ENCODE results near the gene ZNF280C.

ZNF280C gene

DNA sequence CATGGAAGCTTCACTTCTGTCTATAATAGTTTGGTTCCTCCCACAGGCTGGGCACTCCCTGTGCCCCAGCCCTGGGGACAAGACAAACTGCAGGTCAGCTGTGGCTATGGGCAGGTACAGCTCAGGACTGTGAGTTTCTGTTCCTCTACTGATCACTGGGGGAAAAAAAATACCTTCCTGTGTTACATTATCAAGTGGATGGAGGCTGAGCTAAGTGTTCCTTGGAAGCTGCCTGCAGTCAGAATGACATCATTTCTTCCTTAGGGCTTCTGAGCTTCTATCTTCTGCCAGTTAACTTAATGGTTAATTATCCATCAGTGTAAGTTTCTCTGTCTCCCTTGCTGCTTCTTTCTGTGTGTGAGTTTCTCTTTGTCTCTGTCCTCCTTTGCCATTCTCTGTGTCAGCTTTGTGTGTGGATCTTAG lies 92.3 kb downstream of the ZNF280C start:
- no peak for DNase-seq

DNA sequence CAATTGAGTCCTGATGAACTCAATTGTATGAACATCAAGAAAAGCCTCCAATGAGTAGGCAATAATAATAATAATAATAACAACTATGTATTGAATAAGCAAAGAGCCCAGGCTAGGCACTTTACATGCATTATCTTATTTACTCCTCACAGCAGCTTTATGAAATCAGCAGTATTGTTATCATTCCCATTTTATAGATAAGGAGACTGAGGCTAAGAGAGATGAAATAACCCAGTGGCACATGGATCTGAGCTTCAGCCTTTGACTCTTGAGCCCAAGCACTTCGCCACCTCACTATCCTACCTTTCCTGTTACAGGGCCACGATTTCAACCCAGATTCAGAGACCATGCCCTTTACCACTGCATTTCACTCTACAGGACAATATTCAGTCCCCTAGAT lies 93.8 kb downstream of the ZNF280C start:
- no peak for DNase-seq

- no peak for DNase-seq
Measured at GRCh38 chrX:130174045-130174704, 94.5 kb downstream of the ZNF280C start.

DNA sequence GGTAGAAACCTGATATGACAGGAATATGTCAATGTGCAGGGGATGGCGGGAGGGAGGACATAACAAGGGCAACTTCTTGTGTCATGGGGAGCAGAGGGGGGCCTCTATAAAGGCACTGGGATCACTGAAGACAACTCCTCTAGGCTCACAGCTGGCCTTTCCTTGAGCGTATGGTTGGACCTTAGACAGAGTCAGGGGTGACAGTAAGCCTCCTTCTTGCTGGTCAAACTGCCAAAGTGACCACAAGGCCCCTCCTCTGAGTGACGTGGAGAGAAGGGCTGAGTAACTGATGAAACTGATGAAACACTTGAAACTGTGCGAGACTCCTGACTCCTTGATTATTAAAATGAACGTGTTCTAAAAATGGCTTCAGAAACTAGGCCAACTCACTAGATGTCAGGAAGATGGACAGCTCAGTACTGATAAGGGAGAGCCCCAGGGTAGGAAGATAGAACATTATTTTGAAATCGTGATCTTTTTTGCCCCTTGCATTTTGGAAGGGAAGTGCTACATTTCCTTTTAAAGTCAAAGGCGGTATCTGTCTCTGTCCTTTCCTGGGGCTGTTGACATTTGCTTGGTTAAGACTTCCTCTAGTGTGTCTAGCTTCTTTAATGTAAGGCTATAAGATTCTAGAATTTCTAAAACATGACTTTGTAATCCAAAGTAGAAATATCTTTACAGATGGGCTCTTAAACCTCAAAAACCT lies 95.4 kb downstream of the ZNF280C start:
- DNase-seq: peak; percentile 23

GRCh38 chrX:130172127-130172845 lies 96.4 kb downstream of the ZNF280C start:
- DNase-seq: peak; percentile 13

- peak; percentile 66 for DNase-seq
Measured at GRCh38 chrX:130171446-130172126, 97.1 kb downstream of the ZNF280C start, which contains the start of gene RAB33A. Gene RAB33A (plus strand): TSS chrX:130171962. CDS start chrX:130172063, 101 bp downstream.

DNA sequence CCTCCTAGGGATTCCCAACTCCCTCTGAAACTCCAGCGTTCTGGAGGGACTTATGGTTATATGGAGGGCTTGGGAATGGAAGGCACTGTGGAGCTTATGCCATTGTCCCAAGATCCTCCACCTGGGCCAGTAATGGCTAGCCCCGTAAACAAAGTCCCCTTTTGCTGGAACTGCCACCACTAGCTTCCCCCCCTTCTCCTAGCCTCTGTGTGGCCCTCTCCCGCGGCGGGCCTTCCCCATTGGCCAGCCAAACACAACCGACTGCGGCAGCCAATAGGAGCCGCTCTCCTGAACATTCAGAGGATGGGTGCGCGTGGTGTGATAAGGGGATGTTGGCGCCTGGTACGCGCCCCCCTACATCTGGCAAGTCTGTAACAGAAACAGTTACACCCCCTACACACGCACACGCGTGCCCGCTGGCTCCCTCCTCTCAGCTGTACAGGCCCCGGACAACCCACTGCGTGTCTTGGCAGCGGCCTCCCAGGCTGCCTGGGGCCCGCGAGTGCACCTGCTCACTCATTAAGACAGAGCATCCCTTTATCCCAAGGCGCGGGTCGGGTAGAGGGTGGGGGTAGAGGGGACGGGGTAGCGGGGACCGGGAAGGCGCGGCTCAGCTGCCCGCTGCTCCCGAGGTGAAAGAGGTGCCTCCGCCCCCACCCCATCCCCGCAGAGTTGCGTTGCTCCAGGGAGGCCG lies 97.8 kb downstream of the ZNF280C start:
- peak; percentile 67 for DNase-seq

- no peak for DNase-seq
Measured at GRCh38 chrX:130167040-130167439, 101.7 kb downstream of the ZNF280C start.

- no peak for DNase-seq
Measured at GRCh38 chrX:130166503-130166777, 102.3 kb downstream of the ZNF280C start.

- peak; percentile 87 for DNase-seq
Measured at GRCh38 chrX:130165703-130166502, 102.8 kb downstream of the ZNF280C start, which contains the start of gene AIFM1. Gene AIFM1 (minus strand): TSS chrX:130165841. CDS start chrX:130165656, 185 bp downstream.

DNA sequence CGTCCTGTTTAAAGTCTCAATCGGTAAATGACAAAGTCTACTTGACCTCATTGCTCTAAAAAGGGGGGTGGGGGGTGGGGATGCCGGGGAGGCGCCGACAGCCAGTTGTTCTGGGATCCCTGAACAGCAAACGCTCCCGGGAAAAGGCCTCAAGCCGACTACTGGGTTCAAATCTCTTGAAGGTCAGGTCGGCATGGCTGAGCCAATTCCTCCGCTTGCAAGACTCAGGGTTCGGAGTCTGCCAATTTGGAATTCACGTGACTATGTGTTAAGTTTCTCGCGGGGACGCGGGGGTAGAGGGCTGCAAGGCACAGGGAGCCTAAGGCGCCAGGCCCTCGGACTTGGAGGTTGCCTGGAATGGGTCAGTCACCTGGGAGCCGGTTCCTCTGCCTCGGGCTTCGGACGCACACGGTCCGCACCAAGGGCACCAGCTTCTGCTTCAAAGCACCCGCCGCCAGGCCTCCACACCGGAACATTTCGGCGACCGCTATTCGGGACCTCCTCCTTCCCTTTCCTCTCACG lies 103.5 kb downstream of the ZNF280C start:
- no peak for DNase-seq

GRCh38 chrX:130163398-130163797 lies 105.3 kb downstream of the ZNF280C start:
- DNase-seq: no peak

- no peak for DNase-seq
Measured at GRCh38 chrX:130162094-130162735, 106.5 kb downstream of the ZNF280C start.

- no peak for DNase-seq
Measured at GRCh38 chrX:130159776-130160175, 108.9 kb downstream of the ZNF280C start.

GRCh38 chrX:130158311-130158710 lies 110.4 kb downstream of the ZNF280C start:
- no peak for DNase-seq

- DNase-seq: no peak
Measured at GRCh38 chrX:130155564-130155963, 113.1 kb downstream of the ZNF280C start.
